ENCODE data around the gene CLUH. TPM values are rescaled to one million over a fixed set of nuclear protein-coding genes. Genes with fewer than 3 reads are reported as not detected.
A peak's percentile ranks its signal among the peaks of the same experiment; 100 is the strongest.

The CLUH gene
- total RNA-seq, 1 donor from 2014 or later: 36.0 TPM

DNA sequence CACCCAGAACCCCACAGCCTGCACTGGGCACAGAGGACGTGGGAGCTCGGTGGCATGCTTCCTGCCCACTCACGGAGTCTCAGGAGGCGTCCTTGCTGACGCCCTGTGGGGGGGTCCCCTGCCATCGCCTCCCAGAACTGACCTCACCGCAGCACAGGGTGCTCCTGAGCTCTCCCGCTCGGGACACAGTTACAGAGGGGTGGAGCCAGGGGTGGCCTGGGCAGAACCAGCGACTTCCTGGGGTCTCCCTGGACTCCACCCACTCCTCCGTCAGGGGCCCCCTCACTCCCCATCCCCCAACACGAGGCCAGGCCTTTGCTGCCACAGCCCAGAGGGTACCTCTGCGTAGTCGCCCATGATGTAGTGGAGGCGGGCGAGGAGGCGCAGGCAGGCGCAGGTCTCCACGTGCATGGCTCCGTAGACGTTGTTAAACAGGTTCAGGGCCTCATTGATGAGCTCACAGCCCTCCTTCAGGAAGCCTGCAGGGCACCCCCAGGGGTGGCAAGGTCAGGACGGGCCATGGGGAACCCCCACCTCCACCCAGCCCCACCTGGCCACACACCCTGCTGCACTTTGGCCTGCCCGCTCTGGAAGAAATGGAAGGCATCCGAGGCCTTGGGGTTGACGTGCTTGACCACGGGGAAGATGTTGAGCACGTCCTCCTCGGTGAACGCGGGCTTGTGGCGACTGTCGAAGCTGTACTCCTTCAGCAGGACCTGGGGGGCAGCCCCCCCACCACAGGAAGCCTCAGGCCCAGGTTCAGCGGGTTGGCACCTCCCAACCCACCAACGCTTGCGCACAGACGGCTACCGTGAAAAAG lies 17.8 kb downstream of the CLUH start:
- TF ChIP-seq, protein P1, sequence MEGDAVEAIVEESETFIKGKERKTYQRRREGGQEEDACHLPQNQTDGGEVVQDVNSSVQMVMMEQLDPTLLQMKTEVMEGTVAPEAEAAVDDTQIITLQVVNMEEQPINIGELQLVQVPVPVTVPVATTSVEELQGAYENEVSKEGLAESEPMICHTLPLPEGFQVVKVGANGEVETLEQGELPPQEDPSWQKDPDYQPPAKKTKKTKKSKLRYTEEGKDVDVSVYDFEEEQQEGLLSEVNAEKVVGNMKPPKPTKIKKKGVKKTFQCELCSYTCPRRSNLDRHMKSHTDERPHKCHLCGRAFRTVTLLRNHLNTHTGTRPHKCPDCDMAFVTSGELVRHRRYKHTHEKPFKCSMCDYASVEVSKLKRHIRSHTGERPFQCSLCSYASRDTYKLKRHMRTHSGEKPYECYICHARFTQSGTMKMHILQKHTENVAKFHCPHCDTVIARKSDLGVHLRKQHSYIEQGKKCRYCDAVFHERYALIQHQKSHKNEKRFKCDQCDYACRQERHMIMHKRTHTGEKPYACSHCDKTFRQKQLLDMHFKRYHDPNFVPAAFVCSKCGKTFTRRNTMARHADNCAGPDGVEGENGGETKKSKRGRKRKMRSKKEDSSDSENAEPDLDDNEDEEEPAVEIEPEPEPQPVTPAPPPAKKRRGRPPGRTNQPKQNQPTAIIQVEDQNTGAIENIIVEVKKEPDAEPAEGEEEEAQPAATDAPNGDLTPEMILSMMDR (IDR thresholded peaks at IDR 0.05): no peak
- peaks cover 5% of the 10 kb centered on the region for H3K36me3 Mint-ChIP-seq (ENCODE audit: low read depth)
- peaks cover 4% of the 10 kb centered on the region for H3K4me1 Mint-ChIP-seq (ENCODE audit: low read depth)
- DNase-seq (ENCODE audit: low spot score): peak; percentile 92
- no peak overlapping the region for H3K27ac Mint-ChIP-seq (ENCODE audit: unreplicated experiment)
- no peaks in the 10 kb centered on the region for H3K27me3 Mint-ChIP-seq (ENCODE audit: low read depth)
- no peak overlapping the region for H3K4me3 Mint-ChIP-seq (ENCODE audit: unreplicated experiment)
- no peaks in the 10 kb centered on the region for H3K9me3 Mint-ChIP-seq (ENCODE audit: low read depth)

DNA sequence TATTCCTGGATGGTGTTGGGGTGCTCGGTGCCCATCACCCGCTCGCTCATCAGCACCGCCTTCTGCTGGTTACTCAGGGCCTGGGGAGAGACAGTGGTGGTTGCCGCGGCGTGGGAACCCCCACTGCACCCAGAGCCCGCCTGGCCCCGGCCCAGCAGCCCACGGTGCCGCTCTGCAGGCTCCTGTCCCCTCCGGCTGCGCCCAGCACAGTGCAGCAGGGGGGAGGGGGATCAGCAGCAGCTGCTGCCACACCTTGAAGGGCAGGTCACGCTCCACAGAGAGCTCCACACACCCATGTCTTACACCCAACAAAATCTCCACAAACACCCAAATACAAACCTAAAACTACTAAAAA lies 18.8 kb downstream of the CLUH start:
- no peak for DNase-seq (ENCODE audit: low spot score)
- Mint-ChIP-seq H3K27me3 (ENCODE audit: low read depth) (no peaks in the 10 kb centered on the region), H3K4me3 (ENCODE audit: unreplicated experiment) (no peak overlapping the region), H3K9me3 (ENCODE audit: low read depth) (no peaks in the 10 kb centered on the region), H3K27ac (ENCODE audit: unreplicated experiment) (no peak overlapping the region), H3K36me3 (ENCODE audit: low read depth) (peaks cover 5% of the 10 kb centered on the region), H3K4me1 (ENCODE audit: low read depth) (peaks cover 10% of the 10 kb centered on the region)
- TF ChIP-seq, protein P1 (IDR thresholded peaks at IDR 0.05): no peak

DNA sequence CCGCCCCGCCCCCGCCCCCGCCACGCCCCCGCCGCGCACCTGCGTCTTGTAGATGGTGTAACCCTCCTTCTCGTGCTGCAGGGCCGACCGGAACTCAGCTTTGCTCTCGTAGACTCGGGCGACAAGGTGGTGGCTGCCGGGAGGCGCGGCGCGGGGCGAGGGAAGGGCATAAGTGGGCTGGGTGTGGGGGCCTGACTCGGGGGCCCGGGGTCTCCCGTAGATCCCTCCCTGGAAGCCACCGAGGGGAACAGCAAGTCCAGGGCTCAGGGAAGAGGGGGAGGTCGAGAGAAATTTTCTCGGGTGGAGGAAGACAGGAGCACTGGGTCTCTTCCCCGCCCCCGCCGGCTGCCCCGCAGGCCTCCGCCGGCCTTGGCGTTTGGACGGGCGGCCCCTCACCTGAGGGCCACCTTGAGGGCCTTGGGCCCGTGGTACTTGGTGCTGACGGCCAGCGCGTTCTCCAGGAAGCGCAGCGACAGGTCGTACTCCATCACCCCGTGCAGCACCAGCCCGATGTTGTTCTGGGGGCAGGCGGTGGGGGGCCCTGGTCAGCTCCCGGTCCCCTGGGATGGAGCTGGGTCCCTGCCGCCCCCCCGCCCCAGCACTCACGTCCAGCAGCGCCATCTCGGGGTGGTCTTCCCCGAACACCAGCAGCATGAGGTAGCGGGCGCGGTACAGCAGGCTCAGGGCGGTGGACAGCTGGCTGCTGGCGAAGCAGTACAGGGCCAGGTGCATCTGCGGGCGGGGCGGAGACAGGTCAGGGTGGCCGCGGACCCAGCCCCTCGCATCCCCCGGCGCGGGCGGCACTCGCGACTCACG lies 19.4 kb downstream of the CLUH start:
- no peaks in the 10 kb centered on the region for H3K27me3 Mint-ChIP-seq (ENCODE audit: low read depth)
- TF ChIP-seq, protein P1 (IDR thresholded peaks at IDR 0.05): no peak
- DNase-seq (ENCODE audit: low spot score): peak; percentile 93
- no peak overlapping the region for H3K27ac Mint-ChIP-seq (ENCODE audit: unreplicated experiment)
- peaks cover 5% of the 10 kb centered on the region for H3K36me3 Mint-ChIP-seq (ENCODE audit: low read depth)
- H3K9me3 Mint-ChIP-seq (ENCODE audit: low read depth): no peaks in the 10 kb centered on the region
- peaks cover 13% of the 10 kb centered on the region for H3K4me1 Mint-ChIP-seq (ENCODE audit: low read depth)
- no peak overlapping the region for H3K4me3 Mint-ChIP-seq (ENCODE audit: unreplicated experiment)

DNA sequence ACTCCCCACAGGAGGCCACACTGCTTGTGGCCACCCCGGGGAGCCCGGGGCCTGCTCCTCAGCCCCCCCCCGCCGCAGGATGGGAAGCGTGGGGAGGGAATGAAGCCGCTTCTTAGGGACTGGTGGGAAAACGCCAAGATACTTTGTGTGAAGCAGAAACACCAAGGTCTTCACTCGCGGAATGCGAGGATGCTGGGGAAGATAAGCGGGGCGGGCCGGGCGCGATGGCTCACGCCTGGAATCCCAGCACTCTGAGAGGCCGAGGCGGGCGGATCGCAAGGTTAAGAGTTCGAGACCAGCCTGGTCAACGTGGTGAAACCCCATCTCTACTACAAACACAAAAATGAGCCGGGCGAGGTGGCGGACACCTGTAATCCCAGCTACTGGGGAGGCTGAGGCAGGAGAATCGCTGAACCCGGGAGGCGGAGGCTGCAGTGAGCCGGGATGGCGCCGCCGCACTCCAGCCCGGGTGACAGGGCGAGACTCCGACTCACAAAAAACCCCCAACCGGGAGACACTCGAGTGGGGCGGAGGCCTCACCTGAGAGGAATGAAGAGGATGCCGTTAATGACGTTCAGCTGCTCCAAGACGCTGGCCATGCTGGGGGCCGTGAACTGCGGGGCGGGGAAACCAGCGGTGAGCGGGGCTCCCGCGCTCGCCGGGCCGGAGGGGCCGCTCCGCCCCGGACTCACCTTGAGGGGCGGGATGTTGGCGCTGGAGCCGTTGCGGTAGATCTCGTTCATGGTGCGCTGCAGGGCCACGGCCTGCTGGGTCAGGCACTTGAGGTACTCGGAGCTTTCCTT lies 20.3 kb downstream of the CLUH start:
- no peak overlapping the region for H3K27ac Mint-ChIP-seq (ENCODE audit: unreplicated experiment)
- peaks cover 1% of the 10 kb centered on the region for H3K36me3 Mint-ChIP-seq (ENCODE audit: low read depth)
- TF ChIP-seq, protein P1 (IDR thresholded peaks at IDR 0.05): no peak
- H3K9me3 Mint-ChIP-seq (ENCODE audit: low read depth): no peaks in the 10 kb centered on the region
- peak; percentile 89 for DNase-seq (ENCODE audit: low spot score)
- H3K4me1 Mint-ChIP-seq (ENCODE audit: low read depth): peaks cover 13% of the 10 kb centered on the region
- H3K4me3 Mint-ChIP-seq (ENCODE audit: unreplicated experiment): no peak overlapping the region
- H3K27me3 Mint-ChIP-seq (ENCODE audit: low read depth): no peaks in the 10 kb centered on the region

All from chondrocyte (in vitro differentiated cells).